HUES6 (cell line): ENCODE data around the gene RAMP1.
A peak's percentile ranks its signal among the peaks of the same experiment; 100 is the strongest.
"Not testable (repeated sequence)": the region's sequence is repeated elsewhere in the genome, so short reads cannot be mapped to it uniquely, and the experiment has no call there.

Source experiments
- H3K27ac ChIP-seq: 2 replicates; pipeline ENCODE4 v1.7.0; 2013; ENCODE audit warnings: low read depth, mild to moderate bottlenecking, low read length, inconsistent platforms
- H3K27me3 ChIP-seq: 2 replicates; pipeline ENCODE4 v1.6.1; 2013; ENCODE audit warnings: low read length; ENCODE audit not compliant: control insufficient read depth, insufficient read depth
- H3K36me3 ChIP-seq: 2 replicates; pipeline ENCODE4 v1.6.1; 2013; ENCODE audit warnings: low read length; ENCODE audit not compliant: control insufficient read depth, insufficient read depth
- H3K4me1 ChIP-seq: 2 replicates; pipeline ENCODE4 v1.6.1; 2013; ENCODE audit warnings: low read length; ENCODE audit not compliant: control insufficient read depth, insufficient read depth
- H3K4me3 ChIP-seq: 2 replicates; pipeline ENCODE4 v1.5.1; 2013; ENCODE audit warnings: low read depth, low read length
- H3K9ac ChIP-seq: one replicate; pipeline ENCODE4 v1.6.1; 2013; ENCODE audit warnings: mild to moderate bottlenecking, low read length
- H3K9me3 ChIP-seq: 2 replicates; pipeline ENCODE4 v1.6.1; 2013; ENCODE audit warnings: low read depth, low read length; ENCODE audit not compliant: control insufficient read depth, insufficient read depth

Gene RAMP1

GRCh38 chr2:237835372-237835771, 24.1 kb upstream of the RAMP1 start:
- Histone ChIP-seq H3K27me3 (no peaks in the 10 kb centered on the region), H3K9me3 (no peaks in the 10 kb centered on the region), H3K27ac (no peak overlapping the region), H3K9ac (no peak overlapping the region), H3K36me3 (no peaks in the 10 kb centered on the region), H3K4me1 (no peaks in the 10 kb centered on the region), H3K4me3 (no peak overlapping the region)

- no peak overlapping the region for H3K27ac ChIP-seq
- no peak overlapping the region for H3K9ac ChIP-seq
- peaks cover 3% of the 10 kb centered on the region; the same call in 1 of the 2 replicates for H3K9me3 ChIP-seq
- no peaks in the 10 kb centered on the region for H3K36me3 ChIP-seq
- no peaks in the 10 kb centered on the region for H3K27me3 ChIP-seq
- no peak overlapping the region for H3K4me3 ChIP-seq
- no peaks in the 10 kb centered on the region for H3K4me1 ChIP-seq
Observed at GRCh38 chr2:237841051-237841450, 18.4 kb upstream of the RAMP1 start.

DNA sequence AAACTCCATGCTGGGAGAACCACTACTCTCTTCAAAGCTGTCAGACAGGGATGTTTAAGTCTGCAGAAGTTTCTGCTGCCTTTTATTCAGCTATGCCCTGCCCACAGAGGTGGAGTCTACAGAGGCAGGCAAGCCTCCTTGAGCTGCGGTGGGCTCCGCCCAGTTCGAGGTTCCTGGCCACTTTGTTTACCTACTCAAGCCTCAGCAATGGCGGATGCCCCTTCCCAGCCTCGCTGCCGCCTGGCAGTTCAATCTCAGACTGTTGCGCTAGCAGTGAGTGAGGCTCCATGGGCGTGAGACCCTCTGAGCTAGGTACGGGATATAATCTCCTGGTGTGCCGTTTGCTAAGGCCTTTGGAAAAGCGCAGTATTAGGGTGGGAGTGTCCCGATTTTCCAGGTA, 10.5 kb upstream of the RAMP1 start:
- H3K4me3 ChIP-seq, H3K36me3 ChIP-seq, H3K27me3 ChIP-seq, H3K27ac ChIP-seq, H3K4me1 ChIP-seq, H3K9ac ChIP-seq: not testable (repeated sequence)
- H3K9me3 ChIP-seq, result peaks cover 12% of the 10 kb centered on the region

DNA sequence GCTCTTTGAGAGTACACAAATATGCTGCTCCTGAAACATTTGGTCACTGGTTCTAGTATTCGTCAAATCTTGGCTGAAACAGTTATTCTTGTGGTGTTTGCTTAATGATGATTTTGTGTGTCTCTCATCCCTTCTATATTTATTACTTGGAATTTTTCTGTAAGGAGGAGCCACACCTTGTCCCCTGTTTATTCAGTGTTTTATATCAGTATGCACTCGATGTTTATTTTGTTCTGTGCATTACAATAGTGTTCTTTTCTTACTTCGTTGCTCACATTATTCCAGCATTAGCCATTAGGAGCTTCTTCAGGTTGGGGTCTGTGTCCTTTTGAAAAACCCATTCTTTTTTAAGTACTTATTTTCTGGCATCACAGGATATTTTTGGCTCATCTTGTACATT, 5.1 kb upstream of the RAMP1 start:
- Histone ChIP-seq H3K9ac (no peak overlapping the region), H3K4me3 (no peak overlapping the region), H3K4me1 (peaks cover 8% of the 10 kb centered on the region), H3K36me3 (no peaks in the 10 kb centered on the region), H3K27me3 (peaks cover 9% of the 10 kb centered on the region), H3K27ac (no peak overlapping the region), H3K9me3 (peaks cover 2% of the 10 kb centered on the region)

DNA sequence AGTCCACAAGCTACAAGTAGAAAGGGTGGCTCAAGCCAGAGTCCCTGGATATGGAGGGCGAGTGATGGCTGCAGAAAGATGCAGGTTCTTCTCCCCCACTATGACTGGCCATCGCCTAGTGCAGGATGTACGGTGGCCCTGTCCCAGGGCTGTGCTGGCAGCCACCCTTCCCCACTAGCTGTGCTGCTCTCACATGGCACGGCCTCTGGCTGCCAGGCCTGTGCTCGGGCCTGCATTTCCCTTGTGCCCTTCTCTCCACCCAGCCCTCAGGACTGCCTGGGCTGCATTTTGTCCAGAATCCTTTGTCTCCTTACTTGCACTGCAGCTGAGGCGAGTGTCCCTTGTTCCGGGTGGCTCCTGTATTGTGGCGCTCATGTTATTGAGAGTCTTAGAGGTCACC, 1.6 kb upstream of the RAMP1 start:
- Histone ChIP-seq H3K27me3 (peaks cover 41% of the 10 kb centered on the region), H3K4me1 (peaks cover 8% of the 10 kb centered on the region), H3K9me3 (no peaks in the 10 kb centered on the region), H3K36me3 (no peaks in the 10 kb centered on the region), H3K4me3 (no peak overlapping the region), H3K27ac (no peak overlapping the region), H3K9ac (no peak overlapping the region)

GRCh38 chr2:237858294-237859081, 935 bp upstream of the RAMP1 start:
- Histone ChIP-seq H3K9ac (no peak overlapping the region), H3K4me3 (peak overlapping the region; percentile 65), H3K4me1 (peaks cover 8% of the 10 kb centered on the region), H3K27me3 (peaks cover 41% of the 10 kb centered on the region), H3K9me3 (no peaks in the 10 kb centered on the region), H3K36me3 (no peaks in the 10 kb centered on the region), H3K27ac (no peak overlapping the region)

- H3K4me1 ChIP-seq, result peaks cover 9% of the 10 kb centered on the region
- peak overlapping the region; percentile 12 for H3K9ac ChIP-seq
- H3K27ac ChIP-seq, result no peak overlapping the region
- peaks cover 41% of the 10 kb centered on the region for H3K27me3 ChIP-seq
- H3K9me3 ChIP-seq, result no peaks in the 10 kb centered on the region
- H3K4me3 ChIP-seq, result peak overlapping the region; percentile 65
- H3K36me3 ChIP-seq, result no peaks in the 10 kb centered on the region
Observed at GRCh38 chr2:237859082-237859433, 365 bp upstream of the RAMP1 start.

- Histone ChIP-seq H3K27me3 (peaks cover 41% of the 10 kb centered on the region), H3K9ac (no peak overlapping the region), H3K9me3 (no peaks in the 10 kb centered on the region), H3K4me3 (peak overlapping the region; percentile 65), H3K4me1 (peaks cover 20% of the 10 kb centered on the region), H3K27ac (no peak overlapping the region), H3K36me3 (no peaks in the 10 kb centered on the region)
Observed at GRCh38 chr2:237860273-237860935, 981 bp downstream of the RAMP1 start.

GRCh38 chr2:237861875-237862527, 2.6 kb downstream of the RAMP1 start:
- Histone ChIP-seq H3K4me3 (no peak overlapping the region), H3K9ac (no peak overlapping the region), H3K36me3 (no peaks in the 10 kb centered on the region), H3K9me3 (no peaks in the 10 kb centered on the region), H3K4me1 (peaks cover 31% of the 10 kb centered on the region), H3K27ac (no peak overlapping the region), H3K27me3 (peaks cover 41% of the 10 kb centered on the region)

- Histone ChIP-seq H3K4me1 (peaks cover 31% of the 10 kb centered on the region), H3K9me3 (no peaks in the 10 kb centered on the region), H3K9ac (no peak overlapping the region), H3K27ac (no peak overlapping the region), H3K4me3 (no peak overlapping the region), H3K36me3 (no peaks in the 10 kb centered on the region), H3K27me3 (peaks cover 41% of the 10 kb centered on the region)
Observed at GRCh38 chr2:237862528-237862895, 3.1 kb downstream of the RAMP1 start.

GRCh38 chr2:237863102-237863511, 3.7 kb downstream of the RAMP1 start:
- H3K9me3 ChIP-seq, result no peaks in the 10 kb centered on the region
- no peaks in the 10 kb centered on the region for H3K36me3 ChIP-seq
- H3K27me3 ChIP-seq, result peaks cover 41% of the 10 kb centered on the region
- H3K4me3 ChIP-seq, result no peak overlapping the region
- H3K4me1 ChIP-seq, result peaks cover 31% of the 10 kb centered on the region
- H3K27ac ChIP-seq, result no peak overlapping the region
- no peak overlapping the region for H3K9ac ChIP-seq
